OCI-LY7 (cell line): ENCODE results near the gene TRH. TPM values are rescaled to one million over a fixed set of nuclear protein-coding genes. Genes with fewer than 3 reads are reported as not detected.

ENCODE experiments used
- BruUV-seq: library from RNA; stranded (reverse); fragments of 400-500 nt; replicated peaks from 2 replicates; lab custom pipeline; 2021; lab: Mats Ljungman, UMichigan
- CTCF ChIA-PET: fragments of 300-600 bp; sonication (Branson Sonifier 250); formaldehyde crosslinking; loops from one replicate; lab custom pipeline; 2022; ENCODE audit warnings: antibody characterized with exemption; ENCODE audit not compliant: unreplicated experiment; lab: Charles Lee
- POLR2A ChIA-PET: fragments of 300-600 bp; sonication (Branson Sonifier 250); formaldehyde crosslinking; loops from one replicate; lab custom pipeline; 2022; ENCODE audit warnings: antibody characterized with exemption; lab: Charles Lee
- DNase-seq: peaks from one replicate; pipeline ENCODE4 v3.0.0-alpha.2; 2015; ENCODE audit warnings: low spot score
- H2AFZ ChIP-seq: fragments of 200-600 bp; sonication (generic), shearing (Covaris generic); 2 replicates; pipeline ENCODE4 v1.6.1; 2014; ENCODE audit warnings: mild to moderate bottlenecking, antibody characterized with exemption, low read length, moderate library complexity
- H3K27ac ChIP-seq: fragments of 200-600 bp; sonication (generic); 2 replicates; pipeline ENCODE4 v1.5.1; 2014; ENCODE audit warnings: mixed run types, low read depth, mild to moderate bottlenecking, moderate library complexity, low read length, inconsistent platforms; ENCODE audit not compliant: poor library complexity, severe bottlenecking
- H3K36me3 ChIP-seq: fragments of 200-600 bp; sonication (generic); 2 replicates; pipeline ENCODE4 v1.6.1; 2014; ENCODE audit warnings: mild to moderate bottlenecking, antibody characterized with exemption, low read length, moderate library complexity, mixed read lengths; ENCODE audit not compliant: insufficient read depth
- H3K4me1 ChIP-seq: fragments of 200-600 bp; sonication (generic); 2 replicates; pipeline ENCODE4 v1.5.1; 2014; ENCODE audit warnings: mild to moderate bottlenecking, low read length; ENCODE audit not compliant: insufficient read depth, poor library complexity, severe bottlenecking
- H3K4me2 ChIP-seq: fragments of 200-600 bp; sonication (generic); 2 replicates; pipeline ENCODE4 v1.6.1; 2014; ENCODE audit warnings: mild to moderate bottlenecking, low read length
- H3K4me3 ChIP-seq: fragments of 200-600 bp; sonication (generic); 2 replicates; pipeline ENCODE4 v1.5.1; 2014; ENCODE audit warnings: mild to moderate bottlenecking, low read depth, low read length; ENCODE audit not compliant: poor library complexity, severe bottlenecking
- H3K79me2 ChIP-seq: fragments of 200-600 bp; sonication (generic); 2 replicates; pipeline ENCODE4 v1.6.1; 2016; ENCODE audit warnings: low read depth, mild to moderate bottlenecking, low read length, moderate library complexity, mixed read lengths; ENCODE audit not compliant: insufficient read depth
- H3K9me2 ChIP-seq: fragments of 200-600 bp; sonication (generic); 2 replicates; pipeline ENCODE4 v1.6.1; 2016; ENCODE audit warnings: mild to moderate bottlenecking, low read length, mixed read lengths; ENCODE audit not compliant: insufficient read depth
- H3K9me3 ChIP-seq: fragments of 200-600 bp; sonication (generic); 2 replicates; pipeline ENCODE4 v1.6.1; 2014; ENCODE audit warnings: mild to moderate bottlenecking, mixed run types, low read length, mixed read lengths
- H4K20me1 ChIP-seq: fragments of 200-600 bp; sonication (generic); 2 replicates; pipeline ENCODE4 v1.6.1; 2014; ENCODE audit warnings: mild to moderate bottlenecking, antibody characterized with exemption, low read length, moderate library complexity, mixed read lengths; ENCODE audit not compliant: insufficient read depth
- EZH2phosphoT487 ChIP-seq: fragments of 200-600 bp; sonication (generic); IDR thresholded peaks from 2 replicates; pipeline ENCODE4 v1.6.1; 2018; ENCODE audit warnings: low read depth, borderline replicate concordance, mild to moderate bottlenecking, mixed run types, antibody characterized with exemption, low read length, moderate library complexity, mixed read lengths
- intact Hi-C: fragments of 100-400 bp; cut with micrococcal nuclease; formaldehyde crosslinking; loops from one replicate; pipeline ENCODE4 v1.10.0; 2022; ENCODE audit not compliant: unreplicated experiment
- total RNA-seq, 2 experiments: library from RNA; depleted of rRNA in 1 of 2; stranded (reverse); fragments of >200 nt in 1 of 2; shearing (Covaris generic) in 1 of 2; gene quantifications; 2 replicates each; pipeline ENCODE4 v1.2.3, GENCODE V29; 2014 to 2022
- TF ChIP-seq, protein P1 (sequence below): fragments of 200-600 bp; sonication (generic); conservative IDR thresholded peaks from 2 replicates; pipeline ENCODE4 v1.5.1; 2014; ENCODE audit warnings: mild to moderate bottlenecking, antibody characterized with exemption, low read length, moderate library complexity, mixed read lengths

Gene TRH
- total RNA-seq, 2 experiments from 2014 or later: not detected

DNA sequence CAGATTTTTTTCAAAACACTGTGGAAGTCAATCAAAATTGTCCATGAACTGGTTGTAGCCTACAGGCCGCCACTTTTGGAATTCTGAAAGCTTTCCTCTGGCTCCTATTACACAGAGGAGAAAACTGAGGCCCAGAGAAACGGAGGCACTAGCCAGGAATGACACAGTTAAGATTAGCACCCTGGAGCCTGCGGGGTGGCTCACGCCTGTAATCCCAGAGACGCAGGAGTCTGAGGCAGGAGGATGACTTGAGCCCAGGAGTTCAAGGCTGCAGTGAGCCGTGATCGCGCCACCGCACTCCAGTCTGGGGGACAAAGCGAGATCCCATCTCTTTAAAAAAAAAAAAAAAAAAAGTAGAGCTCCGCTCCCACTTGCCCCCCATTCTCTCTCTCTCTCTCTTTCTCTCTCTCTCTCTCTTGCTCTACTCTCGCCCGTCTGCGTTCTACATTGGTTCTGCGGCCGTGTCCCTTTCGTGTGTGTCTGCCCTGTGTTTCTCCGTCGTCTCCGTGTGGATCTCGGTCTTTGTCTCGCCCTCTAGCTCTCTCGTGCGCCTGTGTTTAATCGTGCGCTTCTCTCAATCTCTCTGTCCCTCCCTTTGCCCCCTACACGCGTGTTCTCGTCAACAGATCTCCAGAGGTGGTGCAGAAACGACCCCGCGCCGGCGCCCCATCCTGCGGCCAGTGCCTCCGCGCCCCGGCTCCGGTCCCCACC lies 512 bp upstream of the TRH start:
- H4K20me1 ChIP-seq: no peaks in the 10 kb centered on the region
- H3K4me3 ChIP-seq: no peak overlapping the region
- H3K4me2 ChIP-seq: no peak overlapping the region
- no TSS peak for BruUV-seq
- no peaks in the 10 kb centered on the region for H3K9me2 ChIP-seq
- intact Hi-C loops: no loop called here
- no peak for DNase-seq
- H3K79me2 ChIP-seq: no peaks in the 10 kb centered on the region
- ChIA-PET POLR2A (no interaction called here), CTCF (no interaction called here)
- H2AFZ ChIP-seq: no peak overlapping the region
- H3K36me3 ChIP-seq: no peaks in the 10 kb centered on the region
- TF ChIP-seq, protein P1, sequence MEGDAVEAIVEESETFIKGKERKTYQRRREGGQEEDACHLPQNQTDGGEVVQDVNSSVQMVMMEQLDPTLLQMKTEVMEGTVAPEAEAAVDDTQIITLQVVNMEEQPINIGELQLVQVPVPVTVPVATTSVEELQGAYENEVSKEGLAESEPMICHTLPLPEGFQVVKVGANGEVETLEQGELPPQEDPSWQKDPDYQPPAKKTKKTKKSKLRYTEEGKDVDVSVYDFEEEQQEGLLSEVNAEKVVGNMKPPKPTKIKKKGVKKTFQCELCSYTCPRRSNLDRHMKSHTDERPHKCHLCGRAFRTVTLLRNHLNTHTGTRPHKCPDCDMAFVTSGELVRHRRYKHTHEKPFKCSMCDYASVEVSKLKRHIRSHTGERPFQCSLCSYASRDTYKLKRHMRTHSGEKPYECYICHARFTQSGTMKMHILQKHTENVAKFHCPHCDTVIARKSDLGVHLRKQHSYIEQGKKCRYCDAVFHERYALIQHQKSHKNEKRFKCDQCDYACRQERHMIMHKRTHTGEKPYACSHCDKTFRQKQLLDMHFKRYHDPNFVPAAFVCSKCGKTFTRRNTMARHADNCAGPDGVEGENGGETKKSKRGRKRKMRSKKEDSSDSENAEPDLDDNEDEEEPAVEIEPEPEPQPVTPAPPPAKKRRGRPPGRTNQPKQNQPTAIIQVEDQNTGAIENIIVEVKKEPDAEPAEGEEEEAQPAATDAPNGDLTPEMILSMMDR: no peak
- TF ChIP-seq EZH2phosphoT487: no peak
- no peaks in the 10 kb centered on the region for H3K9me3 ChIP-seq
- no peaks in the 10 kb centered on the region for H3K4me1 ChIP-seq
- no peak overlapping the region for H3K27ac ChIP-seq

DNA sequence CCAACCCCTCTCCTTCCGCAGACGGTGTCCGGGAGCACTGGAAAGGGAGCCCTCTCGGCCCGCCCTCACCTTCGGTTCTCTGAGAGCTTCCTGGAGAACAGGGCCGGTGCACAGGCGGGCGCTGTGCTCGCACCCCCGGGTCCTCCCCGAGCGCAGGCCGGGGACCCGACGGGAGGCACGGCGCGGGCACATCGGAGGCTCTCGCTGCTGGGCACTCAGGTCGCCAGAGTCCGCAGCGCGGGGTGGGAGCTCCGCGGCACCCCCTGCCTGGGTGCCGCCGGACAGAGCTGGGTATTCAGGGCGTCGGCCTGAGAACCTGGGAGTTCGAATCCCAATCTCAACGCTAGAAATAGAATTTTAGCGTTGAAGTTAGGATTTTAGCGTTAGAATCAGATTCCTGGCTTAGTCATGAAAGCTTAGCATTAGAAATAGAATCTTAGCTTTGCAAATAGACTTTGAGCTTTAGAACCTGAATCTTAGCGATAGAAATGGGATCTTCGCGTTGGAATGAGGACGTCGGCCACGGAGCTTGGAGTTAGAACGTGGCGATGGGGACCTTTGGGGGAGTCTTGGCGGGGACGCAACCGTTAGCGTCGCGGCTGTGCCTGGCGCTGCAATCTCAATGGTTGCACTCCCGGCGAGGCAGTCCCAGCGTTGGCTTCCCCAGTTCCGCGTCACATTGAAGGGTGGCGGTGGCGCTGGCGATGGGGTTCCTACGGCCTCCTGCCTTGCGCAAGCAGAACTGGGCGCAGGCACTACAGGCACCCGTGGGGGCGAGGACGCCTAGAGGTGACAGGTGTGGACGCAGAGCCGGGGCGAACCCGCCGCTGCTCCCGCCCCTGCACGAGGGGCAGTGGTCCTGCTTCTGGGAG lies 549 bp downstream of the TRH start:
- no peak for DNase-seq
- ChIA-PET CTCF (no interaction called here), POLR2A (no interaction called here)
- Histone ChIP-seq H3K4me2 (no peak overlapping the region), H3K9me2 (no peaks in the 10 kb centered on the region), H3K36me3 (no peaks in the 10 kb centered on the region), H2AFZ (no peak overlapping the region), H3K4me3 (no peak overlapping the region), H3K27ac (no peak overlapping the region), H3K4me1 (no peaks in the 10 kb centered on the region), H3K9me3 (no peaks in the 10 kb centered on the region), H3K79me2 (no peaks in the 10 kb centered on the region), H4K20me1 (no peaks in the 10 kb centered on the region)
- no TSS peak for BruUV-seq
- TF ChIP-seq, protein P1: no peak
- TF ChIP-seq EZH2phosphoT487: no peak
- intact Hi-C loops: no loop called here

DNA sequence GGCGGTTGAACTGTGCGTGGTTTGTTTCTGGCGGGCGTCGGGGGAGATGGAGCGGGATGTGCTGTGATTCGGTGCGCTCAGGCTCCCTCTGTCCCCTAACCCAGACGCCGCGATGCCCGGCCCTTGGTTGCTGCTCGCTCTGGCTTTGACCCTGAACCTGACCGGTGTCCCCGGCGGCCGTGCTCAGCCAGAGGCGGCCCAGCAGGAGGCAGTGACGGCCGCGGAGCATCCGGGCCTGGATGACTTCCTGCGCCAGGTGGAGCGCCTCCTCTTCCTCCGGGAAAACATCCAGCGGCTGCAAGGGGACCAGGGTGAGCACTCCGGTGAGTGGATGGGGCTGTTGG lies 1.2 kb downstream of the TRH start:
- Histone ChIP-seq H3K27ac (no peak overlapping the region), H3K36me3 (no peaks in the 10 kb centered on the region), H3K9me2 (no peaks in the 10 kb centered on the region), H3K4me1 (no peaks in the 10 kb centered on the region), H2AFZ (no peak overlapping the region), H3K4me2 (no peak overlapping the region), H4K20me1 (no peaks in the 10 kb centered on the region), H3K4me3 (no peak overlapping the region), H3K9me3 (no peaks in the 10 kb centered on the region), H3K79me2 (no peaks in the 10 kb centered on the region)
- CTCF ChIA-PET: no interaction called here
- no peak for TF ChIP-seq EZH2phosphoT487
- TF ChIP-seq, protein P1: no peak
- DNase-seq: no peak
- POLR2A ChIA-PET: interaction anchor here (0.6 kb wide), 1 partner anchor 165 kb away, joined by 3 read pairs; no protein-coding TSS in a partner anchor
- BruUV-seq: no TSS peak
- intact Hi-C loops: no loop called here
